ENCODE data around the gene SEMA6B.

GRCh38 chr19:4556597-4557127 is 2.8 kb downstream of the SEMA6B start:
- no peak for TF ChIP-seq CTCF (IDR thresholded peaks at IDR 0.05; ENCODE audit: low read depth, low read length)
- no peak for TF ChIP-seq EZH2phosphoT487 (IDR thresholded peaks at IDR 0.05; ENCODE audit: low read depth)
